WTC11 (cell line): ENCODE measurements around the gene SLC66A2. TPM values are rescaled to one million over a fixed set of nuclear protein-coding genes. Genes with fewer than 3 reads are reported as not detected.

Experiments
- ATAC-seq: fragments of 200-7000 bp; cut with Tn5 transposase; 2 replicates; pipeline ENCODE4 v1.10.0; 2021; ENCODE audit warnings: mild to moderate bottlenecking, moderate library complexity
- CTCF ChIA-PET: fragments of 300-600 bp; sonication (Branson Sonifier 250); formaldehyde crosslinking; loops from one replicate; lab custom pipeline; 2021; ENCODE audit warnings: antibody characterized with exemption; lab: Charles Lee
- POLR2A ChIA-PET: fragments of 350-600 bp; sonication (Branson Sonifier 250); formaldehyde crosslinking; loops from one replicate; lab custom pipeline; 2021; ENCODE audit warnings: antibody characterized with exemption; lab: Charles Lee
- DNase-seq: peaks from one replicate; pipeline ENCODE4 v3.0.0; 2021; ENCODE audit warnings: low spot score
- H3K27ac Mint-ChIP-seq: 2 replicates; pipeline ENCODE4 v1.8.0; 2021; ENCODE audit warnings: mixed read lengths
- H3K27me3 Mint-ChIP-seq: 2 replicates; pipeline ENCODE4 v1.8.0; 2021; ENCODE audit warnings: low read depth, mild to moderate bottlenecking, moderate library complexity, mixed read lengths
- H3K36me3 Mint-ChIP-seq: 2 replicates; pipeline ENCODE4 v1.8.0; 2021; ENCODE audit warnings: mixed read lengths
- H3K4me1 Mint-ChIP-seq: 2 replicates; pipeline ENCODE4 v1.8.0; 2022; ENCODE audit warnings: mixed read lengths
- H3K4me3 Mint-ChIP-seq: 2 replicates; pipeline ENCODE4 v1.8.0; 2021; ENCODE audit warnings: mild to moderate bottlenecking, moderate library complexity, mixed read lengths
- H3K9me3 Mint-ChIP-seq: 2 replicates; pipeline ENCODE4 v1.8.0; 2021; ENCODE audit warnings: mixed read lengths
- ETV6 ChIP-seq: sonication (generic); formaldehyde crosslinking; IDR thresholded peaks from 2 replicates; pipeline ENCODE4 v1.8.1; 2022; ENCODE audit warnings: mild to moderate bottlenecking, missing genetic modification reagents
- FOXP1 ChIP-seq: sonication (generic); formaldehyde crosslinking; IDR thresholded peaks from 2 replicates; pipeline ENCODE4 v1.8.0; 2022; ENCODE audit warnings: missing genetic modification reagents, mild to moderate bottlenecking, moderate library complexity, borderline replicate concordance
- JAZF1 ChIP-seq: fragments of 250-450 bp; sonication (Bioruptor Pico); IDR thresholded peaks from 2 replicates; pipeline ENCODE4 v1.9.0; 2021; ENCODE audit warnings: moderate library complexity, mild to moderate bottlenecking, inconsistent platforms
- KAT7 ChIP-seq: sonication (generic); formaldehyde crosslinking; IDR thresholded peaks from 2 replicates; pipeline ENCODE4 v1.8.1; 2023; ENCODE audit warnings: missing genetic modification reagents, mild to moderate bottlenecking, borderline replicate concordance
- MXD4 ChIP-seq: fragments of 250-450 bp; sonication (Bioruptor Pico); IDR thresholded peaks from 2 replicates; pipeline ENCODE4 v1.8.0; 2021; ENCODE audit warnings: mild to moderate bottlenecking, moderate library complexity, borderline replicate concordance
- NR1H2 ChIP-seq: sonication (generic); formaldehyde crosslinking; IDR thresholded peaks from 2 replicates; pipeline ENCODE4 v1.9.0; 2021; ENCODE audit warnings: mild to moderate bottlenecking, moderate library complexity, missing genetic modification reagents
- TEAD1 ChIP-seq: sonication (generic); formaldehyde crosslinking; IDR thresholded peaks from 2 replicates; pipeline ENCODE4 v1.8.0; 2022; ENCODE audit warnings: mild to moderate bottlenecking, missing genetic modification reagents
- ZBTB21 ChIP-seq: sonication (generic); formaldehyde crosslinking; IDR thresholded peaks from 2 replicates; pipeline ENCODE4 v1.8.1; 2023; ENCODE audit warnings: mild to moderate bottlenecking, missing genetic modification reagents, borderline replicate concordance
- ZNF423 ChIP-seq: fragments of 250-450 bp; sonication (Bioruptor Pico); IDR thresholded peaks from 2 replicates; pipeline ENCODE4 v2.1.2; 2022; ENCODE audit warnings: mild to moderate bottlenecking, moderate library complexity
- ZNF671 ChIP-seq: fragments of 250-450 bp; sonication (Bioruptor Pico); IDR thresholded peaks from 2 replicates; pipeline ENCODE4 v1.8.0; 2021; ENCODE audit warnings: mild to moderate bottlenecking
- total RNA-seq: library from RNA; stranded (reverse); gene quantifications from 3 replicates; pipeline ENCODE4 v1.2.3, GENCODE V29; 2021
- TF ChIP-seq, protein P1 (sequence below): sonication (generic); formaldehyde crosslinking; IDR thresholded peaks from 2 replicates; pipeline ENCODE4 v1.8.1; 2023; ENCODE audit warnings: mild to moderate bottlenecking, missing genetic modification reagents, moderate library complexity
- TF ChIP-seq, protein P2 (sequence below): fragments of 250-450 bp; sonication (Bioruptor Pico); IDR thresholded peaks from 2 replicates; pipeline ENCODE4 v1.9.0; 2021; ENCODE audit warnings: mild to moderate bottlenecking
- TF ChIP-seq, protein P3 (sequence below): sonication (generic); formaldehyde crosslinking; IDR thresholded peaks from 2 replicates; pipeline ENCODE4 v1.8.0; 2022; ENCODE audit warnings: missing genetic modification reagents
- TF ChIP-seq, protein P4 (sequence below): sonication (generic); formaldehyde crosslinking; IDR thresholded peaks from 2 replicates; pipeline ENCODE4 v1.8.0; 2022; ENCODE audit warnings: mild to moderate bottlenecking, missing genetic modification reagents
- TF ChIP-seq, protein P5 (sequence below): sonication (generic); formaldehyde crosslinking; IDR thresholded peaks from 2 replicates; pipeline ENCODE4 v1.8.1; 2022; ENCODE audit warnings: low read depth, missing genetic modification reagents, borderline replicate concordance

Gene SLC66A2
- total RNA-seq, 1 experiment from 2014 or later: 20.9 TPM

DNA sequence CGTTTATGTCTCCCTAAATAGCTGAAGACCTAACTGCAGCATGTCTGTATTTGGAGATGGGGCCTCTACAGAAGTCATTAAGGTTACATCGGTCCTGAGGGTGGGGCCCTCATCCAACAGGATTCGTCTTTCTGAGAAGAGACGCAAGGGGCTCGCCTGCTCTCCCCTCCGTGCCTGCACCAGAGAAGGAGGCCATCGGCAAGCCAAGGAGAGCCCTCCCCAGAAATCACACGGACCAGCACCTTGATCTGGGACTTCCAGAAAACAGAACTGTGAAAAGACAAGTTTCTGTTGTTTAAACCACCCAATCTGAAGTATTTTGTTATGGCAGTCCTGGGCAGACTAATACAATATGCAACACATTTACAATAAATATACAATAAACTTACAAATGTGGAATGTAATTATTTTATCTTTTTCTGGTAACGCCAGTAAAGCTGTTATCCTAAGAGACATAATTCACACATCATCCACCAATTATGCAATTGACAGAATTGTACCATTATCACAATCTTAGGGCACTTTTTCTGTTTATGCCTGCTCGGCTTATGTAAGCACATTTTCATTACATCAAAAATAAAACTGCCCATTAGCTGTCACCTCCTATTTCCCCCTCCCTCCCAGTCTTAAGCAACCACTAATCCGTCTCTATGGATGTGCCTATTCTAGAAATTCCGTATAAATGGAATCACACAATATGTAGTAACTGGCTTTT is 19.1 kb upstream of the SLC66A2 start:
- H3K27me3 Mint-ChIP-seq: peaks cover 2% of the 10 kb centered on the region
- peaks cover 2% of the 10 kb centered on the region for H3K4me1 Mint-ChIP-seq
- H3K27ac Mint-ChIP-seq: no peak overlapping the region
- ATAC-seq (no peak), DNase-seq (no peak)
- peaks cover 47% of the 10 kb centered on the region for H3K36me3 Mint-ChIP-seq
- TF ChIP-seq, protein P1, sequence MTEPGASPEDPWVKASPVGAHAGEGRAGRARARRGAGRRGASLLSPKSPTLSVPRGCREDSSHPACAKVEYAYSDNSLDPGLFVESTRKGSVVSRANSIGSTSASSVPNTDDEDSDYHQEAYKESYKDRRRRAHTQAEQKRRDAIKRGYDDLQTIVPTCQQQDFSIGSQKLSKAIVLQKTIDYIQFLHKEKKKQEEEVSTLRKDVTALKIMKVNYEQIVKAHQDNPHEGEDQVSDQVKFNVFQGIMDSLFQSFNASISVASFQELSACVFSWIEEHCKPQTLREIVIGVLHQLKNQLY: no peak
- no peak for TF ChIP-seq TEAD1
- TF ChIP-seq ZBTB21 (CRISPR knock-in tag): no peak
- TF ChIP-seq ZNF423: no peak
- no peak for TF ChIP-seq MXD4
- no peak for TF ChIP-seq JAZF1
- TF ChIP-seq KAT7: no peak
- TF ChIP-seq, protein P2, sequence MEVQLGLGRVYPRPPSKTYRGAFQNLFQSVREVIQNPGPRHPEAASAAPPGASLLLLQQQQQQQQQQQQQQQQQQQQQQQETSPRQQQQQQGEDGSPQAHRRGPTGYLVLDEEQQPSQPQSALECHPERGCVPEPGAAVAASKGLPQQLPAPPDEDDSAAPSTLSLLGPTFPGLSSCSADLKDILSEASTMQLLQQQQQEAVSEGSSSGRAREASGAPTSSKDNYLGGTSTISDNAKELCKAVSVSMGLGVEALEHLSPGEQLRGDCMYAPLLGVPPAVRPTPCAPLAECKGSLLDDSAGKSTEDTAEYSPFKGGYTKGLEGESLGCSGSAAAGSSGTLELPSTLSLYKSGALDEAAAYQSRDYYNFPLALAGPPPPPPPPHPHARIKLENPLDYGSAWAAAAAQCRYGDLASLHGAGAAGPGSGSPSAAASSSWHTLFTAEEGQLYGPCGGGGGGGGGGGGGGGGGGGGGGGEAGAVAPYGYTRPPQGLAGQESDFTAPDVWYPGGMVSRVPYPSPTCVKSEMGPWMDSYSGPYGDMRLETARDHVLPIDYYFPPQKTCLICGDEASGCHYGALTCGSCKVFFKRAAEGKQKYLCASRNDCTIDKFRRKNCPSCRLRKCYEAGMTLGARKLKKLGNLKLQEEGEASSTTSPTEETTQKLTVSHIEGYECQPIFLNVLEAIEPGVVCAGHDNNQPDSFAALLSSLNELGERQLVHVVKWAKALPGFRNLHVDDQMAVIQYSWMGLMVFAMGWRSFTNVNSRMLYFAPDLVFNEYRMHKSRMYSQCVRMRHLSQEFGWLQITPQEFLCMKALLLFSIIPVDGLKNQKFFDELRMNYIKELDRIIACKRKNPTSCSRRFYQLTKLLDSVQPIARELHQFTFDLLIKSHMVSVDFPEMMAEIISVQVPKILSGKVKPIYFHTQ (CRISPR knock-in tag): no peak
- TF ChIP-seq, protein P3, sequence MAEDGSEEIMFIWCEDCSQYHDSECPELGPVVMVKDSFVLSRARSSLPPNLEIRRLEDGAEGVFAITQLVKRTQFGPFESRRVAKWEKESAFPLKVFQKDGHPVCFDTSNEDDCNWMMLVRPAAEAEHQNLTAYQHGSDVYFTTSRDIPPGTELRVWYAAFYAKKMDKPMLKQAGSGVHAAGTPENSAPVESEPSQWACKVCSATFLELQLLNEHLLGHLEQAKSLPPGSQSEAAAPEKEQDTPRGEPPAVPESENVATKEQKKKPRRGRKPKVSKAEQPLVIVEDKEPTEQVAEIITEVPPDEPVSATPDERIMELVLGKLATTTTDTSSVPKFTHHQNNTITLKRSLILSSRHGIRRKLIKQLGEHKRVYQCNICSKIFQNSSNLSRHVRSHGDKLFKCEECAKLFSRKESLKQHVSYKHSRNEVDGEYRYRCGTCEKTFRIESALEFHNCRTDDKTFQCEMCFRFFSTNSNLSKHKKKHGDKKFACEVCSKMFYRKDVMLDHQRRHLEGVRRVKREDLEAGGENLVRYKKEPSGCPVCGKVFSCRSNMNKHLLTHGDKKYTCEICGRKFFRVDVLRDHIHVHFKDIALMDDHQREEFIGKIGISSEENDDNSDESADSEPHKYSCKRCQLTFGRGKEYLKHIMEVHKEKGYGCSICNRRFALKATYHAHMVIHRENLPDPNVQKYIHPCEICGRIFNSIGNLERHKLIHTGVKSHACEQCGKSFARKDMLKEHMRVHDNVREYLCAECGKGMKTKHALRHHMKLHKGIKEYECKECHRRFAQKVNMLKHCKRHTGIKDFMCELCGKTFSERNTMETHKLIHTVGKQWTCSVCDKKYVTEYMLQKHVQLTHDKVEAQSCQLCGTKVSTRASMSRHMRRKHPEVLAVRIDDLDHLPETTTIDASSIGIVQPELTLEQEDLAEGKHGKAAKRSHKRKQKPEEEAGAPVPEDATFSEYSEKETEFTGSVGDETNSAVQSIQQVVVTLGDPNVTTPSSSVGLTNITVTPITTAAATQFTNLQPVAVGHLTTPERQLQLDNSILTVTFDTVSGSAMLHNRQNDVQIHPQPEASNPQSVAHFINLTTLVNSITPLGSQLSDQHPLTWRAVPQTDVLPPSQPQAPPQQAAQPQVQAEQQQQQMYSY (CRISPR knock-in tag): no peak
- no peak for TF ChIP-seq FOXP1
- no peak for TF ChIP-seq ZNF671
- no peak for TF ChIP-seq ETV6 (CRISPR knock-in tag)
- TF ChIP-seq, protein P4, sequence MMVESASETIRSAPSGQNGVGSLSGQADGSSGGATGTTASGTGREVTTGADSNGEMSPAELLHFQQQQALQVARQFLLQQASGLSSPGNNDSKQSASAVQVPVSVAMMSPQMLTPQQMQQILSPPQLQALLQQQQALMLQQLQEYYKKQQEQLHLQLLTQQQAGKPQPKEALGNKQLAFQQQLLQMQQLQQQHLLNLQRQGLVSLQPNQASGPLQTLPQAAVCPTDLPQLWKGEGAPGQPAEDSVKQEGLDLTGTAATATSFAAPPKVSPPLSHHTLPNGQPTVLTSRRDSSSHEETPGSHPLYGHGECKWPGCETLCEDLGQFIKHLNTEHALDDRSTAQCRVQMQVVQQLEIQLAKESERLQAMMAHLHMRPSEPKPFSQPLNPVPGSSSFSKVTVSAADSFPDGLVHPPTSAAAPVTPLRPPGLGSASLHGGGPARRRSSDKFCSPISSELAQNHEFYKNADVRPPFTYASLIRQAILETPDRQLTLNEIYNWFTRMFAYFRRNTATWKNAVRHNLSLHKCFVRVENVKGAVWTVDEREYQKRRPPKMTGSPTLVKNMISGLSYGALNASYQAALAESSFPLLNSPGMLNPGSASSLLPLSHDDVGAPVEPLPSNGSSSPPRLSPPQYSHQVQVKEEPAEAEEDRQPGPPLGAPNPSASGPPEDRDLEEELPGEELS (CRISPR knock-in tag): no peak
- TF ChIP-seq, protein P5, sequence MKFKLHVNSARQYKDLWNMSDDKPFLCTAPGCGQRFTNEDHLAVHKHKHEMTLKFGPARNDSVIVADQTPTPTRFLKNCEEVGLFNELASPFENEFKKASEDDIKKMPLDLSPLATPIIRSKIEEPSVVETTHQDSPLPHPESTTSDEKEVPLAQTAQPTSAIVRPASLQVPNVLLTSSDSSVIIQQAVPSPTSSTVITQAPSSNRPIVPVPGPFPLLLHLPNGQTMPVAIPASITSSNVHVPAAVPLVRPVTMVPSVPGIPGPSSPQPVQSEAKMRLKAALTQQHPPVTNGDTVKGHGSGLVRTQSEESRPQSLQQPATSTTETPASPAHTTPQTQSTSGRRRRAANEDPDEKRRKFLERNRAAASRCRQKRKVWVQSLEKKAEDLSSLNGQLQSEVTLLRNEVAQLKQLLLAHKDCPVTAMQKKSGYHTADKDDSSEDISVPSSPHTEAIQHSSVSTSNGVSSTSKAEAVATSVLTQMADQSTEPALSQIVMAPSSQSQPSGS (CRISPR knock-in tag): no peak
- no peak for TF ChIP-seq NR1H2 (CRISPR knock-in tag)
- no peak overlapping the region for H3K4me3 Mint-ChIP-seq
- POLR2A ChIA-PET: no interaction called here
- CTCF ChIA-PET: no interaction called here
- H3K9me3 Mint-ChIP-seq: no peaks in the 10 kb centered on the region
